Measurements from ENCODE around the gene BTN3A1.
"Not testable (repeated sequence)": the region's sequence is repeated elsewhere in the genome, so short reads cannot be mapped to it uniquely, and the experiment has no call there.

Gene BTN3A1

DNA sequence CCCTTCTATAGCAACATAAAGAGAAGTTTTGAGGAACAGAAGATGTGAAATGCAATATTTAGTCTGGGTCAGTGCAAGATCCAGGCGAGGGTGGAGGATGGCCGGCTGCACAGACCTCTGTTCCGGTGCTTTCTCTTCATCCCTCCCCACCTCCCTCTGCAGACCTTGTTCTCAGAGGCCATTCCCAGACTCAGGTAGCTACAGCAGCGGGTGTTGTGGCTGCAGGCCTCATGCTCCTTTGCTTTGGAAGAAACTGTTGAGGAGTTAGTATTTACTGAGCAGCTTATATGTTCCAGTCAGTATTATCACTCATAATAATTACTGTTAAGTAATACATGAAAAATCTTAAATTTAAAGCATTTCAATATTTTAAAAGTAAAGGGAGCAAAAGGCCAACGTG, 39.9 kb downstream of the BTN3A1 start:
- no peak for DNase-seq (ENCODE audit: low read depth)

DNA sequence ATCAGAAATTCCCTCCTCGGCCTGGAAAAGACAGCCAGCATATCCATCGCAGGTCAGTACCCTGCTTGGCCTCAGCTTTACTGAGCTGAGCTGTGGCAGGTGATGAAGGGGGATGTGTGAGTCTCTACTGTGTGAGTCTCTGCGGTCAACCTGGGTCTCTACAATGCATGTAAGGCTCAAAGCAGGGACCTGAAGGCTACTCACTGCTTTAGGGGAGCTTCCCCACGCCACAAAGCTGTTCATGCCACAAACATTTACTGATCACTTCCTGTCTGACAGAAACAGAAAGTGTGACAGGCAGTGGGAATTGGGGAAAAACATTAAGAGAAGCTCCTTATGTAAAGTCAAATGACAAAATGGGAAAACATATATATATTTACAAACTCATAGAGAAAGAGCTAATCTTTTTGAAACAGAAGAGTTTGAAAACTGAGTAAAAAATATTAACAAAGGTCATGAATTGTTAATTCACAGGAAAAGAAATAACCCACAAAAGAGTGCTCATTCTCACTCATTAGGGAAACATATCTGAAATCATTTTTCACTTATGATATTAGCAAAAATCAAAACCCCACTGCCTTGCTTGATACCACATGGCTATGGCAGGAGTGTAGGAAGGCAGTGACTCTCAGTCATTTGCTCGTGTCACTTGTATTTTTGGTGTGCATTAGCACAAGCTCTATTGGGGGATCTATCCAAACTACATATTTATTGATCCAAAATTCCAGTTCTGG, 44.0 kb downstream of the BTN3A1 start:
- DNase-seq (ENCODE audit: low read depth), result peak; percentile 58

DNA sequence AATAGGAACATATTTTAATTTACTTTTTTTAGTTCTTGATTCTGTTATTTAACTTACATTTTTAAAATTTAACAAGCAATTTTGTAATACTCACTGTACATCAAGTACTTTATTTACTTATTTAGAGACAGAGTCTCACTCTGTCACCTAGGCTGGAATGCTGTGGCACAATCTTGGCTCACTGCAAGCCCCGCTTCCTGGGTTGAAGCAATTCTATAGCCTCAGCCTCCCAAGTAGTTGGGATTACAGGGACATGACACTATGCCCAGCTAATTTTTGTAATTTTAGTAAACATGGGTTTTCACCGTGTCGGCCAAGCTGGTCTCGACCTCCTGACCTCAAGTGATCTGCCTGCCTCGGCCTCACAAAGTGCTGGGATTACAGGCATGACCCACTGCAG, 45.2 kb downstream of the BTN3A1 start:
- no peak for DNase-seq (ENCODE audit: low read depth)

- no peak for DNase-seq (ENCODE audit: low read depth)
These were observed 48.2 kb downstream of the BTN3A1 start for GRCh38 chr6:26450240-26450639.

DNA sequence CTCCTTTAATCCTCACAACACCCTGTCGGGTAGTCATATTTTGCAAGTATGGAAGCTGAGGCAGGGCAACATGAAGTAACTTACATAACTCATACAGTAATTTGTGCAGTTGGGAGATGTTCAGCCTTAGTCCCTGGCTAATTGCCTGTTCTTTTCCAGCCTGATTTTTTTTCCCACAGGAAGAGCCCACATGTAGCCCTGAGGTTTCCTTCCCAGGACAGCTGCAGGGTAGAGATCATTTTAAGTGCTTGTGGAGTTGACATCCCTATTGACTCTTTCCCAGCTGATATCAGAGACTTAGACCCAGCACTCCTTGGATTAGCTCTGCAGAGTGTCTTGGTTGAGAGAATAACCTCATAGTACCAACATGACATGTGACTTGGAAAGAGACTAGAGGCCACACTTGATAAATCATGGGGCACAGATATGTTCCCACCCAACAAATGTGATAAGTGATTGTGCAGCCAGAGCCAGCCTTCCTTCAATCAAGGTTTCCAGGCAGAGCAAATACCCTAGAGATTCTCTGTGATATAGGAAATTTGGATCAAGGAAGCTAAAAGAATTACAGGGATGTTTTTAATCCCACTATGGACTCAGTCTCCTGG, 50.7 kb downstream of the BTN3A1 start:
- no peak for DNase-seq (ENCODE audit: low read depth)

GRCh38 chr6:26454631-26455030, 52.6 kb downstream of the BTN3A1 start:
- DNase-seq (ENCODE audit: low read depth), result no peak

DNA sequence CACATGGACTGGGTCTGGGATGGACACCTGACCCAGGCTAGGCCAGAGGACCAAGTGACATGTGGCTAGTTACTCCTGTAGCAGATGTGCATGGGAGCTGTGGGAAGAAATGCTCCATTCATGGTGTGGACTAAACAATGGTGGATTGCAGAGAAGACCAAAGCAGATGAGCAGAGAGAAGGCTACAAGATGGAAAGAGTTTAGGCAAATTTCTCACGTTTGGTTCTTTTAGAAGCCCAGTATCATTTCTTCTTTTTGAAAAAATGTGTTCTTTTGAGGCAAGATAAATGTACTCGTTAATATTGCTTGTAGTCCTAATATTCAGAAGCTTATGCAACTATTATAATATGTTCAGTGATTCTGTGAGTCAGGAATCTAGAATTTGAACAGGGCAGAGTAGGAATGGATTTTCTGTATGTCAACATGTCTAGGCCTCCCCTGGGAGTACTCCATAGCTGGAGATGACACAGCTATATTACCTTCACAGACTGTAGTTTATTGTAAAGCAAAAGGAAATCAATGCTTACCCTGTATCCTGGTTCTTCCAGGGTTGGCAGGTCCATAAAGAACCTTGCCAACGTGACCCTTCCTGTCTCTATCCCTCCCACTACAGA, 53.4 kb downstream of the BTN3A1 start:
- DNase-seq (ENCODE audit: low read depth), result no peak

GRCh38 chr6:26457264-26457805, 55.3 kb downstream of the BTN3A1 start:
- DNase-seq (ENCODE audit: low read depth), result no peak

GRCh38 chr6:26457806-26458688, 56.0 kb downstream of the BTN3A1 start, which contains the start of gene BTN2A1:
BTN2A1 (plus strand) TSS chr6:26457955; CDS start chr6:26458637, 682 bp downstream.
- peak; percentile 96 for DNase-seq (ENCODE audit: low read depth)

- no peak for DNase-seq (ENCODE audit: low read depth)
These were observed 57.1 kb downstream of the BTN3A1 start for GRCh38 chr6:26459023-26459810.

DNA sequence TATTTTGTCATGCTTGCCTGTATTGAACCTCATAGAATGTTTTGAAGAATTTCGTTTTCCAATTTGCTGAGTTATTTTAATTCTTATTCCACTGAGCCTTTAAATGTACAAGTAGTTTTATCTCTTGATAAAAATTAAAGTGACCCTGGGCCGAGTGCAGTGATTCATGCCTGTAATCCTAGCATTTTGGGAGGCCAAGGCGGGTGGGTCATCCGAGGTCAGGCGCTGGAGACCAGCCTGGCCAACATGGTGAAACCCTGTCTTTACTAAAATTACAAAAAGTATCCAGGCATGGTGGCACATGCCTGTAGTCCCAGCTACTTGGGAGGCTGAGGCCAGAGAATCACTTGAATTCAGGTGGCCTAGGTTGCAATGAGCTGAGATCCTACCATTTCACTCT, 59.3 kb downstream of the BTN3A1 start:
- not testable (repeated sequence) for DNase-seq (ENCODE audit: low read depth)

DNA sequence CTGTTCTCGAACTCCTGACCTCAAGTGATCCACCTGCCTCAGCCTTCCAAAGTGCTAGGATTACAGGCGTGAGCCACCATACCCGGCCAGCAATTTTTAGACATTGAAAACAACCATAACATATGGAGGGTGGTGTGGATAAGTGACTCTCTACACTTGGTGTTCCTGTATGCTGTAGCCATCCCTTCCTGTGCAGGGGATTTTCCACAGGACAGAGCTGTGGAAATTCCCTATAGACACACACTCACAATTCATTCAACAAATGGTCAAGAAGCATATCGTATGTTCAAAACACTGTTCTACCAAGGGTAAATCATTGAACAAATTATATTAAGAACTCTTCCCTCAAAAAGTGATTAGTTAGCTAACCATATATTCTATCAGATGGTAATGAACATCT, 61.9 kb downstream of the BTN3A1 start:
- DNase-seq (ENCODE audit: low read depth), result no peak

- DNase-seq (ENCODE audit: low read depth), result peak; percentile 34
These were observed 62.5 kb downstream of the BTN3A1 start for GRCh38 chr6:26464416-26465131.
